GM23338 (cell line): ENCODE data around the gene ETNK1.

ENCODE experiments used
- CREB1 ChIP-seq: fragments of 250-450 bp; sonication (Bioruptor Pico); IDR thresholded peaks from 2 replicates; pipeline ENCODE4 v1.5.0; 2020; ENCODE audit warnings: low read depth, mild to moderate bottlenecking, moderate library complexity
- CTCF ChIP-seq, 2 experiments: fragments of 200-600 bp in 1 of 2; sonication (generic) in 1 of 2; conservative IDR thresholded peaks; 2 replicates each; pipeline versions ENCODE4 v1.5.1 to v1.6.1; 2016 to 2017; ENCODE audit warnings: antibody characterized with exemption in 2 of 2, low read depth in 2 of 2, mild to moderate bottlenecking in 2 of 2, moderate library complexity in 1 of 2
- EZH2 ChIP-seq: fragments of 200-600 bp; sonication (generic); IDR thresholded peaks from one replicate; pipeline ENCODE4 v1.8.0; 2017; ENCODE audit warnings: antibody characterized with exemption, mild to moderate bottlenecking, low read depth; ENCODE audit not compliant: unreplicated experiment
- EZH2phosphoT487 ChIP-seq: fragments of 200-600 bp; sonication (generic); IDR thresholded peaks from one replicate; pipeline ENCODE4 v1.8.1; 2018; ENCODE audit warnings: antibody characterized with exemption; ENCODE audit not compliant: unreplicated experiment
- JUNB ChIP-seq: IDR thresholded peaks from one replicate; pipeline ENCODE4 v1.6.1; 2016; ENCODE audit warnings: antibody characterized with exemption; ENCODE audit not compliant: unreplicated experiment
- POLR2AphosphoS5 ChIP-seq: IDR thresholded peaks from 2 replicates; pipeline ENCODE4 v1.6.1; 2016; ENCODE audit warnings: antibody characterized with exemption, low read depth
- ZNF114 ChIP-seq: fragments of 250-450 bp; sonication (Bioruptor Pico); IDR thresholded peaks from 2 replicates; pipeline ENCODE4 v1.5.0; 2020; ENCODE audit warnings: mild to moderate bottlenecking, moderate library complexity
- ZNF462 ChIP-seq: fragments of 250-450 bp; sonication (Bioruptor Pico); IDR thresholded peaks from 2 replicates; pipeline ENCODE4 v1.5.0; 2020; ENCODE audit warnings: mild to moderate bottlenecking, moderate library complexity
- TF ChIP-seq, protein P1 (sequence below): IDR thresholded peaks from one replicate; pipeline ENCODE4 v1.6.1; 2018; ENCODE audit warnings: antibody characterized with exemption; ENCODE audit not compliant: unreplicated experiment

DNA sequence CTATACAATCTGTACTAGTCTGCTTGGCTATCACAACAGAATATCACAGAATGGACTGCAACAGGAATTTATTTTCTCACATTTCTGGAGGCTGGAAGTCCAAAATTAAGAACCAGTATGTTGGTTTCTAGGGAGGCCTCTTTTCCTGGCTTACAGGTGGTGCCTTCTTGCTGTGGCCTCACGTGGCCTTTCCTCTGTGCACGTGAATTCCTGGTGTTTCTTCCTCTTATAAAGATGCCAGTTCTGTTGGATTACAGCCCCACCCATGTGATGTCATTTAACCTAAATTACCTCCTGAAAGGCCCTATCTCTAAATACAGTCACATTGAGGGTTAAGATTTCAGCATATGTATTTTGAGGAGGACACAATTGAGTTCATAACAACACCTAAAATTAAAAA, 48.5 kb upstream of the ETNK1 start:
- TF ChIP-seq CREB1 (CRISPR knock-in tag) (no peak), CTCF (conservative IDR thresholded peaks at IDR 0.05; ENCODE audit: low read depth in 2 of 2) (no peak), EZH2 (no peak), JUNB (no peak), ZNF114 (CRISPR knock-in tag) (no peak), POLR2AphosphoS5 (no peak), EZH2phosphoT487 (no peak), ZNF462 (CRISPR knock-in tag) (no peak)
- TF ChIP-seq, protein P1, sequence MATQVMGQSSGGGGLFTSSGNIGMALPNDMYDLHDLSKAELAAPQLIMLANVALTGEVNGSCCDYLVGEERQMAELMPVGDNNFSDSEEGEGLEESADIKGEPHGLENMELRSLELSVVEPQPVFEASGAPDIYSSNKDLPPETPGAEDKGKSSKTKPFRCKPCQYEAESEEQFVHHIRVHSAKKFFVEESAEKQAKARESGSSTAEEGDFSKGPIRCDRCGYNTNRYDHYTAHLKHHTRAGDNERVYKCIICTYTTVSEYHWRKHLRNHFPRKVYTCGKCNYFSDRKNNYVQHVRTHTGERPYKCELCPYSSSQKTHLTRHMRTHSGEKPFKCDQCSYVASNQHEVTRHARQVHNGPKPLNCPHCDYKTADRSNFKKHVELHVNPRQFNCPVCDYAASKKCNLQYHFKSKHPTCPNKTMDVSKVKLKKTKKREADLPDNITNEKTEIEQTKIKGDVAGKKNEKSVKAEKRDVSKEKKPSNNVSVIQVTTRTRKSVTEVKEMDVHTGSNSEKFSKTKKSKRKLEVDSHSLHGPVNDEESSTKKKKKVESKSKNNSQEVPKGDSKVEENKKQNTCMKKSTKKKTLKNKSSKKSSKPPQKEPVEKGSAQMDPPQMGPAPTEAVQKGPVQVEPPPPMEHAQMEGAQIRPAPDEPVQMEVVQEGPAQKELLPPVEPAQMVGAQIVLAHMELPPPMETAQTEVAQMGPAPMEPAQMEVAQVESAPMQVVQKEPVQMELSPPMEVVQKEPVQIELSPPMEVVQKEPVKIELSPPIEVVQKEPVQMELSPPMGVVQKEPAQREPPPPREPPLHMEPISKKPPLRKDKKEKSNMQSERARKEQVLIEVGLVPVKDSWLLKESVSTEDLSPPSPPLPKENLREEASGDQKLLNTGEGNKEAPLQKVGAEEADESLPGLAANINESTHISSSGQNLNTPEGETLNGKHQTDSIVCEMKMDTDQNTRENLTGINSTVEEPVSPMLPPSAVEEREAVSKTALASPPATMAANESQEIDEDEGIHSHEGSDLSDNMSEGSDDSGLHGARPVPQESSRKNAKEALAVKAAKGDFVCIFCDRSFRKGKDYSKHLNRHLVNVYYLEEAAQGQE: no peak
